ENCODE data around the gene HAGHL.

Gene HAGHL

DNA sequence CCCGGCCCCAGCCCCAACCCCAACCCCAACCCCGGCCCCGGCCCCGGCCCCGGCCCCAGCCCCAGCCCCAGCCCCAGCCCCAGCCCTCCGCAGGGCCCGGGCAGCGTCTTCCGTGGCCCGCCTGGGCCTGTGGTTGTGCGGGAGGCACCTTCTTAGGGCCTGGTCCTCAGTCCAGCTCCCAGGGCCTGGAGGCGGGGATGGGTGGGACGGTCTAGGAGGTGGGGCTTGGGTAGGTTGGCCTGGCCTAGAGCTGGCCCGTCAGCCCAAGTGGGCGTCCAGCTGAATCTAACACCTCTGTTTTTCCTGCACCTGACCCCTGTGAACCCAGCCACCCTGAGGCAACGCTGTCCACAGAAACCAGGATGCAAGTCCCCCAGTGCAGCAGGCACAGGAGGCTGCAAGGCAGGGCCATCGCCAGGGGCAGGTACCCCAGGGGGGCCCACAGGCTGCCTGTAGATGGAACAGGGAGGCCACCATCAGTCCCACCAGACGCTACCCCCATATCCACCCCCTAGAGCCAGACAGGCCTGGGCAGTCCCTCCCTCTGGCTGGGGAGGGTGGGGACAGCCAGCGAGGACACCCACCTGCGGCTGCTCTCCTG is 42.4 kb downstream of the HAGHL start:
- Histone ChIP-seq H3K79me2 (ENCODE audit: insufficient read depth, low read length) (no peaks in the 10 kb centered on the region), H3K27ac (ENCODE audit: low read depth, low read length, poor library complexity, severe bottlenecking) (no peak overlapping the region), H2AFZ (ENCODE audit: low read length) (no peak overlapping the region), H3K9ac (ENCODE audit: low read length) (no peak overlapping the region), H3K36me3 (ENCODE audit: insufficient read depth, low read length) (no peaks in the 10 kb centered on the region), H3K9me3 (ENCODE audit: low read length) (no peaks in the 10 kb centered on the region), H3K27me3 (ENCODE audit: insufficient read depth, low read length) (no peaks in the 10 kb centered on the region), H4K20me1 (ENCODE audit: insufficient read depth, low read length) (no peaks in the 10 kb centered on the region), H3F3A (ENCODE audit: insufficient read depth, low read length) (no peaks in the 10 kb centered on the region), H3K4me1 (ENCODE audit: insufficient read depth, low read length, severe bottlenecking) (no peaks in the 10 kb centered on the region), H3K4me3 (ENCODE audit: low read depth, low read length, poor library complexity, severe bottlenecking) (no peak overlapping the region), H3K9me2 (ENCODE audit: low read depth, low read length) (no peaks in the 10 kb centered on the region), H3K4me2 (ENCODE audit: low read length) (no peak overlapping the region)
- TF ChIP-seq, protein P1, sequence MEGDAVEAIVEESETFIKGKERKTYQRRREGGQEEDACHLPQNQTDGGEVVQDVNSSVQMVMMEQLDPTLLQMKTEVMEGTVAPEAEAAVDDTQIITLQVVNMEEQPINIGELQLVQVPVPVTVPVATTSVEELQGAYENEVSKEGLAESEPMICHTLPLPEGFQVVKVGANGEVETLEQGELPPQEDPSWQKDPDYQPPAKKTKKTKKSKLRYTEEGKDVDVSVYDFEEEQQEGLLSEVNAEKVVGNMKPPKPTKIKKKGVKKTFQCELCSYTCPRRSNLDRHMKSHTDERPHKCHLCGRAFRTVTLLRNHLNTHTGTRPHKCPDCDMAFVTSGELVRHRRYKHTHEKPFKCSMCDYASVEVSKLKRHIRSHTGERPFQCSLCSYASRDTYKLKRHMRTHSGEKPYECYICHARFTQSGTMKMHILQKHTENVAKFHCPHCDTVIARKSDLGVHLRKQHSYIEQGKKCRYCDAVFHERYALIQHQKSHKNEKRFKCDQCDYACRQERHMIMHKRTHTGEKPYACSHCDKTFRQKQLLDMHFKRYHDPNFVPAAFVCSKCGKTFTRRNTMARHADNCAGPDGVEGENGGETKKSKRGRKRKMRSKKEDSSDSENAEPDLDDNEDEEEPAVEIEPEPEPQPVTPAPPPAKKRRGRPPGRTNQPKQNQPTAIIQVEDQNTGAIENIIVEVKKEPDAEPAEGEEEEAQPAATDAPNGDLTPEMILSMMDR (IDR thresholded peaks at IDR 0.05; ENCODE audit: low read length), result no peak
- TF ChIP-seq EZH2 (IDR thresholded peaks at IDR 0.05; ENCODE audit: borderline replicate concordance, low read length), result no peak

DNA sequence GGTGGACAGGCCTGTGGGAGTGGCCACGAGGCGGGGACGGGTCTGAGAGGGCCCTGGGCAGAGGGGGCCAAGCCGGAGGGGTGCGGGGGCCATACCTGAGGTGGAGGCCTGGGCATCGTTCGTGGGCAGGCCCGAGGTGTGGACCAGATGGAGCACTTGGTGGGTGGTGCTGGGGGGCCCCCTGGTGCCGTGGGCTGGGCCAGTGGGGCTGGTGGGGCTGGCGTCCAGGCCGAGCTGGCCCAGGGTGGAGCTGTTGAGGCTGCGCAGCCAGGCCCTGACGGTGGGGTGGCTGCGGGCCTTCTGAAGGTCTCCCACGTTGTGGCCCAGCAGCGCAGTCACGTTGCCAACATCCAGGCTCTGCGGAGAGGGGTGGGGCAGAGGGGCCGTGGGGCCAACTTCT is 43.0 kb downstream of the HAGHL start:
- Histone ChIP-seq H3K79me2 (ENCODE audit: insufficient read depth, low read length) (no peaks in the 10 kb centered on the region), H3F3A (ENCODE audit: insufficient read depth, low read length) (no peaks in the 10 kb centered on the region), H3K9me2 (ENCODE audit: low read depth, low read length) (no peaks in the 10 kb centered on the region), H3K9ac (ENCODE audit: low read length) (no peak overlapping the region), H3K4me3 (ENCODE audit: low read depth, low read length, poor library complexity, severe bottlenecking) (no peak overlapping the region), H4K20me1 (ENCODE audit: insufficient read depth, low read length) (no peaks in the 10 kb centered on the region), H3K4me2 (ENCODE audit: low read length) (no peak overlapping the region), H3K9me3 (ENCODE audit: low read length) (no peaks in the 10 kb centered on the region), H2AFZ (ENCODE audit: low read length) (no peak overlapping the region), H3K36me3 (ENCODE audit: insufficient read depth, low read length) (no peaks in the 10 kb centered on the region), H3K27me3 (ENCODE audit: insufficient read depth, low read length) (no peaks in the 10 kb centered on the region), H3K27ac (ENCODE audit: low read depth, low read length, poor library complexity, severe bottlenecking) (no peak overlapping the region), H3K4me1 (ENCODE audit: insufficient read depth, low read length, severe bottlenecking) (no peaks in the 10 kb centered on the region)
- TF ChIP-seq EZH2 (IDR thresholded peaks at IDR 0.05; ENCODE audit: borderline replicate concordance, low read length), result no peak
- TF ChIP-seq, protein P1 (IDR thresholded peaks at IDR 0.05; ENCODE audit: low read length), result no peak

DNA sequence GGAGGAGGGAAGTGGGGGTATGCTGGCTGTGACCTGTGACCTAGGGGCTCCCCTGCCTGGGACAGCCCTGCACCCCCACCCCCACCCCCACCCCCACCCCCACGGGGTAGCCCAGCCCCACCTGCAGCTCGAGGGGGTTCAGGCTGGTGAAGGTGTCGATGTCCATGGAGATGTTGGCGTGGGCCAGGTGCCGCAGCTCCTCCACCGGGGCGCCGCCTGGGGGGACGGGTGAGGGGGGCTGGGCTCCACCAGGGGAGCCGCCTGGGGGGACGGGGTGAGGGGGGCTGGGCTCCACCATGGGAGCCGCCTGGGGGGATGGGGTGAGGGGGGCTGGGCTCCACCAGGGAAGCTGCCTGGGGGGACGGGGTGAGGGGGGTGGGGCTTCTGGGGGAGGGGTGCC is 43.5 kb downstream of the HAGHL start:
- H4K20me1 ChIP-seq (ENCODE audit: insufficient read depth, low read length), result no peaks in the 10 kb centered on the region
- H3K36me3 ChIP-seq (ENCODE audit: insufficient read depth, low read length), result no peaks in the 10 kb centered on the region
- H3K9me3 ChIP-seq (ENCODE audit: low read length), result no peaks in the 10 kb centered on the region
- H3K4me3 ChIP-seq (ENCODE audit: low read depth, low read length, poor library complexity, severe bottlenecking), result no peak overlapping the region
- H3K4me1 ChIP-seq (ENCODE audit: insufficient read depth, low read length, severe bottlenecking), result no peaks in the 10 kb centered on the region
- H3K79me2 ChIP-seq (ENCODE audit: insufficient read depth, low read length), result no peaks in the 10 kb centered on the region
- no peaks in the 10 kb centered on the region for H3K9me2 ChIP-seq (ENCODE audit: low read depth, low read length)
- no peak overlapping the region for H2AFZ ChIP-seq (ENCODE audit: low read length)
- H3K4me2 ChIP-seq (ENCODE audit: low read length), result no peak overlapping the region
- TF ChIP-seq, protein P1 (IDR thresholded peaks at IDR 0.05; ENCODE audit: low read length), result no peak
- H3K9ac ChIP-seq (ENCODE audit: low read length), result no peak overlapping the region
- H3K27ac ChIP-seq (ENCODE audit: low read depth, low read length, poor library complexity, severe bottlenecking), result no peak overlapping the region
- H3K27me3 ChIP-seq (ENCODE audit: insufficient read depth, low read length), result no peaks in the 10 kb centered on the region
- no peaks in the 10 kb centered on the region for H3F3A ChIP-seq (ENCODE audit: insufficient read depth, low read length)

Measured in OCI-LY1 (cell line).